GM06990 (cell line): ENCODE results near the gene GFOD1.

ENCODE experiments used
- DNase-seq: peaks from one replicate; pipeline ENCODE4 v3.0.0-alpha.2; 2011; ENCODE audit not compliant: insufficient read length; ENCODE audit errors: extremely low read depth
- H3K27me3 ChIP-seq: replicated peaks from 2 replicates; pipeline ENCODE4 v1.6.0; 2011; ENCODE audit warnings: low read length; ENCODE audit not compliant: control insufficient read depth, insufficient read depth
- H3K36me3 ChIP-seq: 2 replicates; pipeline ENCODE4 v1.5.1; 2011; ENCODE audit warnings: low read length; ENCODE audit not compliant: control insufficient read depth, insufficient read depth
- H3K4me3 ChIP-seq: replicated peaks from 2 replicates; pipeline ENCODE4 v1.5.1; 2011; ENCODE audit warnings: low read depth, mild to moderate bottlenecking, control low read depth, low read length
- CTCF ChIP-seq: IDR thresholded peaks from 2 replicates; pipeline ENCODE4 v1.5.1; 2011; ENCODE audit warnings: low read length, control low read depth, mild to moderate bottlenecking, inconsistent platforms; ENCODE audit not compliant: insufficient read depth, poor library complexity, severe bottlenecking

The GFOD1 gene

GRCh38 chr6:13465734-13466133, 21.7 kb downstream of the GFOD1 start:
- no peak for TF ChIP-seq CTCF
- H3K27me3 ChIP-seq, result no peaks in the 10 kb centered on the region
- H3K36me3 ChIP-seq, result peaks cover 11% of the 10 kb centered on the region
- H3K4me3 ChIP-seq, result no peak overlapping the region
- no peak for DNase-seq

- H3K36me3 ChIP-seq, result peaks cover 8% of the 10 kb centered on the region
- no peak for DNase-seq
Observed at GRCh38 chr6:13463941-13464340, 23.5 kb downstream of the GFOD1 start.

GRCh38 chr6:13463328-13463717, 24.1 kb downstream of the GFOD1 start:
- Histone ChIP-seq H3K27me3 (no peaks in the 10 kb centered on the region), H3K4me3 (no peak overlapping the region), H3K36me3 (peaks cover 6% of the 10 kb centered on the region)
- no peak for DNase-seq
- no peak for TF ChIP-seq CTCF

More at GRCh38 chr6:13463941-13464340, 23.5 kb downstream of the GFOD1 start:
- no peak for TF ChIP-seq CTCF
- Histone ChIP-seq H3K27me3 (no peaks in the 10 kb centered on the region), H3K4me3 (no peak overlapping the region)

- peaks cover 6% of the 10 kb centered on the region for H3K36me3 ChIP-seq
- H3K27me3 ChIP-seq, result no peaks in the 10 kb centered on the region
- H3K4me3 ChIP-seq, result no peak overlapping the region
- TF ChIP-seq CTCF, result no peak
- DNase-seq, result no peak
Observed at GRCh38 chr6:13462458-13463327, 24.7 kb downstream of the GFOD1 start.

- Histone ChIP-seq H3K36me3 (peaks cover 6% of the 10 kb centered on the region), H3K27me3 (no peaks in the 10 kb centered on the region), H3K4me3 (no peak overlapping the region)
- no peak for TF ChIP-seq CTCF
- no peak for DNase-seq
Observed at GRCh38 chr6:13461805-13462204, 25.6 kb downstream of the GFOD1 start.
